HEK293 (cell line): ENCODE results near the gene CCDC43.

Experiments
- BCL11A ChIP-seq: fragments of 450-650 bp; formaldehyde crosslinking; IDR thresholded peaks from 2 replicates; pipeline ENCODE4 v1.5.1; 2016; ENCODE audit warnings: low read depth, missing biosample characterization, missing genetic modification characterization
- EGR2 ChIP-seq: fragments of 450-650 bp; formaldehyde crosslinking; IDR thresholded peaks from 2 replicates; pipeline ENCODE4 v1.5.1; 2016; ENCODE audit warnings: low read depth, missing biosample characterization, missing genetic modification characterization
- IKZF3 ChIP-seq: fragments of 450-650 bp; IDR thresholded peaks from 2 replicates; pipeline ENCODE4 v1.5.0; 2018; ENCODE audit warnings: missing biosample characterization, mild to moderate bottlenecking, missing genetic modification characterization, moderate library complexity
- MEIS1 ChIP-seq: sonication (generic); formaldehyde crosslinking; IDR thresholded peaks from 2 replicates; pipeline ENCODE4 v1.8.1; 2022; ENCODE audit warnings: missing genetic modification reagents, mild to moderate bottlenecking, borderline replicate concordance
- ZBTB21 ChIP-seq: fragments of 450-650 bp; formaldehyde crosslinking; IDR thresholded peaks from 2 replicates; pipeline ENCODE4 v1.5.1; 2017; ENCODE audit warnings: missing biosample characterization, missing genetic modification characterization
- ZEB2 ChIP-seq: fragments of 450-650 bp; formaldehyde crosslinking; IDR thresholded peaks from 2 replicates; pipeline ENCODE4 v1.5.1; 2016; ENCODE audit warnings: missing biosample characterization, missing genetic modification characterization
- ZFP41 ChIP-seq: fragments of 450-650 bp; formaldehyde crosslinking; IDR thresholded peaks from 2 replicates; pipeline ENCODE4 v1.5.1; 2016; ENCODE audit warnings: missing biosample characterization, missing genetic modification characterization, borderline replicate concordance
- ZNF2 ChIP-seq: fragments of 450-650 bp; formaldehyde crosslinking; IDR thresholded peaks from 2 replicates; pipeline ENCODE4 v1.5.1; 2016; ENCODE audit warnings: missing biosample characterization, missing genetic modification characterization
- ZNF211 ChIP-seq: fragments of 450-650 bp; formaldehyde crosslinking; IDR thresholded peaks from 2 replicates; pipeline ENCODE4 v1.5.1; 2016; ENCODE audit warnings: low read depth, missing biosample characterization, missing genetic modification characterization
- ZNF391 ChIP-seq: fragments of 450-650 bp; formaldehyde crosslinking; IDR thresholded peaks from 2 replicates; pipeline ENCODE4 v1.5.1; 2016; ENCODE audit warnings: low read depth, missing biosample characterization, missing genetic modification characterization, borderline replicate concordance
- ZNF433 ChIP-seq: fragments of 450-650 bp; formaldehyde crosslinking; IDR thresholded peaks from 2 replicates; pipeline ENCODE4 v1.5.1; 2016; ENCODE audit warnings: missing biosample characterization, missing genetic modification characterization, low read depth
- ZNF521 ChIP-seq: fragments of 450-650 bp; formaldehyde crosslinking; IDR thresholded peaks from 2 replicates; pipeline ENCODE4 v1.5.1; 2017; ENCODE audit warnings: missing biosample characterization, mild to moderate bottlenecking, missing genetic modification characterization
- ZNF600 ChIP-seq: fragments of 450-650 bp; formaldehyde crosslinking; IDR thresholded peaks from 2 replicates; pipeline ENCODE4 v1.5.1; 2016; ENCODE audit warnings: missing biosample characterization, missing genetic modification characterization
- ZNF791 ChIP-seq: fragments of 450-650 bp; formaldehyde crosslinking; IDR thresholded peaks from 2 replicates; pipeline ENCODE4 v1.5.1; 2016; ENCODE audit warnings: missing biosample characterization, missing genetic modification characterization
- ZSCAN30 ChIP-seq: fragments of 450-650 bp; IDR thresholded peaks from 2 replicates; pipeline ENCODE4 v1.5.1; 2018; ENCODE audit warnings: missing biosample characterization, mild to moderate bottlenecking, missing genetic modification characterization, moderate library complexity
- TF ChIP-seq, protein P1 (sequence below): fragments of 450-650 bp; formaldehyde crosslinking; IDR thresholded peaks from 2 replicates; pipeline ENCODE4 v1.5.1; 2017; ENCODE audit warnings: missing biosample characterization, missing genetic modification characterization
- TF ChIP-seq, protein P2 (sequence below): fragments of 450-650 bp; formaldehyde crosslinking; IDR thresholded peaks from 2 replicates; pipeline ENCODE4 v1.5.1; 2016; ENCODE audit warnings: missing biosample characterization, missing genetic modification characterization
- TF ChIP-seq, protein P3 (sequence below): fragments of 450-650 bp; formaldehyde crosslinking; IDR thresholded peaks from 2 replicates; pipeline ENCODE4 v1.5.1; 2017; ENCODE audit warnings: missing biosample characterization, missing genetic modification characterization
- TF ChIP-seq, protein P4 (sequence below): fragments of 450-650 bp; formaldehyde crosslinking; IDR thresholded peaks from 2 replicates; pipeline ENCODE4 v1.5.1; 2016; ENCODE audit warnings: missing biosample characterization, missing genetic modification characterization
- TF ChIP-seq, protein P5 (sequence below): fragments of 450-650 bp; formaldehyde crosslinking; IDR thresholded peaks from 2 replicates; pipeline ENCODE4 v1.5.1; 2016; ENCODE audit warnings: missing biosample characterization, missing genetic modification characterization
- TF ChIP-seq, protein P6 (sequence below): fragments of 450-650 bp; formaldehyde crosslinking; optimal IDR thresholded peaks from 2 replicates; pipeline ENCODE3; 2016; ENCODE audit warnings: missing biosample characterization, mild to moderate bottlenecking, missing genetic modification characterization
- TF ChIP-seq, protein P7 (sequence below): fragments of 450-650 bp; IDR thresholded peaks from 2 replicates; pipeline ENCODE4 v1.5.1; 2018; ENCODE audit warnings: missing biosample characterization, mild to moderate bottlenecking, missing genetic modification characterization
- TF ChIP-seq, protein P8 (sequence below): fragments of 450-650 bp; formaldehyde crosslinking; IDR thresholded peaks from 2 replicates; pipeline ENCODE4 v1.5.1; 2017; ENCODE audit warnings: missing biosample characterization, missing genetic modification characterization

The CCDC43 gene

DNA sequence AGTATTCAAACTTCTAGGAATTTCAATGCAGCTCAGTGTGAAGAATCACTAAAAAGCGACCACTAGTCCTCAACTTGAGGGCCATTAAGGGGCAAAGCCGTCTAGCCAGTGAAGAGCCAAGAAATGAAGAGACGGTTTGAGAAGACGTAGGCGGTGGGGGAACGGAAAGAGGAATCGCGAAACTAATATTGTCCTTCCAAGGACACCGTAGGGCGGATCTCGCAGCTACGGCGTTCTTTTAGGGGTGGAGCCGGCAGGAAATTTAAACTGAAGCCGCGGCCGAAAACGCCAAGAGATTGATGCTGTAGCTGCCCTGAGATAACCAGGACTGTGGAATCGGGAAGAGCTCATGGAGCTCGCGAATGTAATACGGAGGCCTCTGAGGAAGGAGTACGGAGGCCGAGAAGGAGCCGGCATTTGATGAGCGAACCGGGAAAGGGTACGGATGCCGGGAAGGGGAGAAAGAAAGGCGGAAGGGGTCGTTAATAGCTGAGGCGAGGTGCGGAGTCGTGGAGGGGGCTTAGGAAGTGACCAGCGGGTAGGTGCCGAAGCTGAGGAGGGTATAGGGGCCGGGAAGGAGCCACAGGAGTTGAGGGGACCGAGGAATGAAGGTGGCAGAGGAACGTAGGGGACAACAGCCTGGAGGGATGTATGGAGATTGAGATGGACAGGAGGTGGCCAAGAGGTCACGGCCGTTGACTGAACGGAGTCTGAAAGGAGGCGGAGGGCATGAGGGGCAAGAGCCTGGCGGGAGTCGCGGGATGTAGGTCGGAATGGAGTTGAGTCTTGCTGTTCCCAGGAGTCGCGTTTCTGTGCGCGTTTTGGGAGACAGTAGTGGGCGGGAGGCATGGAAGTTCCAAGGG is 19.1 kb upstream of the CCDC43 start, which contains the start of gene DBF4B (continued):
- TF ChIP-seq, protein P1, sequence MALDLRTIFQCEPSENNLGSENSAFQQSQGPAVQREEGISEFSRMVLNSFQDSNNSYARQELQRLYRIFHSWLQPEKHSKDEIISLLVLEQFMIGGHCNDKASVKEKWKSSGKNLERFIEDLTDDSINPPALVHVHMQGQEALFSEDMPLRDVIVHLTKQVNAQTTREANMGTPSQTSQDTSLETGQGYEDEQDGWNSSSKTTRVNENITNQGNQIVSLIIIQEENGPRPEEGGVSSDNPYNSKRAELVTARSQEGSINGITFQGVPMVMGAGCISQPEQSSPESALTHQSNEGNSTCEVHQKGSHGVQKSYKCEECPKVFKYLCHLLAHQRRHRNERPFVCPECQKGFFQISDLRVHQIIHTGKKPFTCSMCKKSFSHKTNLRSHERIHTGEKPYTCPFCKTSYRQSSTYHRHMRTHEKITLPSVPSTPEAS (tag by site-specific recombination), result peak; percentile 48
- peak; percentile 85 for TF ChIP-seq EGR2 (tag by site-specific recombination)
- no peak for TF ChIP-seq ZNF791
- TF ChIP-seq ZEB2 (tag by site-specific recombination), result peak; percentile 97
- TF ChIP-seq, protein P2, sequence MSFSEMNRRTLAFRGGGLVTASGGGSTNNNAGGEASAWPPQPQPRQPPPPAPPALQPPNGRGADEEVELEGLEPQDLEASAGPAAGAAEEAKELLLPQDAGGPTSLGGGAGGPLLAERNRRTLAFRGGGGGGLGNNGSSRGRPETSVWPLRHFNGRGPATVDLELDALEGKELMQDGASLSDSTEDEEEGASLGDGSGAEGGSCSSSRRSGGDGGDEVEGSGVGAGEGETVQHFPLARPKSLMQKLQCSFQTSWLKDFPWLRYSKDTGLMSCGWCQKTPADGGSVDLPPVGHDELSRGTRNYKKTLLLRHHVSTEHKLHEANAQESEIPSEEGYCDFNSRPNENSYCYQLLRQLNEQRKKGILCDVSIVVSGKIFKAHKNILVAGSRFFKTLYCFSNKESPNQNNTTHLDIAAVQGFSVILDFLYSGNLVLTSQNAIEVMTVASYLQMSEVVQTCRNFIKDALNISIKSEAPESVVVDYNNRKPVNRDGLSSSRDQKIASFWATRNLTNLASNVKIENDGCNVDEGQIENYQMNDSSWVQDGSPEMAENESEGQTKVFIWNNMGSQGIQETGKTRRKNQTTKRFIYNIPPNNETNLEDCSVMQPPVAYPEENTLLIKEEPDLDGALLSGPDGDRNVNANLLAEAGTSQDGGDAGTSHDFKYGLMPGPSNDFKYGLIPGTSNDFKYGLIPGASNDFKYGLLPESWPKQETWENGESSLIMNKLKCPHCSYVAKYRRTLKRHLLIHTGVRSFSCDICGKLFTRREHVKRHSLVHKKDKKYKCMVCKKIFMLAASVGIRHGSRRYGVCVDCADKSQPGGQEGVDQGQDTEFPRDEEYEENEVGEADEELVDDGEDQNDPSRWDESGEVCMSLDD (tag by site-specific recombination), result peak; percentile 40
- TF ChIP-seq, protein P3, sequence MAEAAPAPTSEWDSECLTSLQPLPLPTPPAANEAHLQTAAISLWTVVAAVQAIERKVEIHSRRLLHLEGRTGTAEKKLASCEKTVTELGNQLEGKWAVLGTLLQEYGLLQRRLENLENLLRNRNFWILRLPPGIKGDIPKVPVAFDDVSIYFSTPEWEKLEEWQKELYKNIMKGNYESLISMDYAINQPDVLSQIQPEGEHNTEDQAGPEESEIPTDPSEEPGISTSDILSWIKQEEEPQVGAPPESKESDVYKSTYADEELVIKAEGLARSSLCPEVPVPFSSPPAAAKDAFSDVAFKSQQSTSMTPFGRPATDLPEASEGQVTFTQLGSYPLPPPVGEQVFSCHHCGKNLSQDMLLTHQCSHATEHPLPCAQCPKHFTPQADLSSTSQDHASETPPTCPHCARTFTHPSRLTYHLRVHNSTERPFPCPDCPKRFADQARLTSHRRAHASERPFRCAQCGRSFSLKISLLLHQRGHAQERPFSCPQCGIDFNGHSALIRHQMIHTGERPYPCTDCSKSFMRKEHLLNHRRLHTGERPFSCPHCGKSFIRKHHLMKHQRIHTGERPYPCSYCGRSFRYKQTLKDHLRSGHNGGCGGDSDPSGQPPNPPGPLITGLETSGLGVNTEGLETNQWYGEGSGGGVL (tag by site-specific recombination), result peak; percentile 34
- peak; percentile 63; the same call in 1 of the 2 replicates for TF ChIP-seq BCL11A
- TF ChIP-seq, protein P4, sequence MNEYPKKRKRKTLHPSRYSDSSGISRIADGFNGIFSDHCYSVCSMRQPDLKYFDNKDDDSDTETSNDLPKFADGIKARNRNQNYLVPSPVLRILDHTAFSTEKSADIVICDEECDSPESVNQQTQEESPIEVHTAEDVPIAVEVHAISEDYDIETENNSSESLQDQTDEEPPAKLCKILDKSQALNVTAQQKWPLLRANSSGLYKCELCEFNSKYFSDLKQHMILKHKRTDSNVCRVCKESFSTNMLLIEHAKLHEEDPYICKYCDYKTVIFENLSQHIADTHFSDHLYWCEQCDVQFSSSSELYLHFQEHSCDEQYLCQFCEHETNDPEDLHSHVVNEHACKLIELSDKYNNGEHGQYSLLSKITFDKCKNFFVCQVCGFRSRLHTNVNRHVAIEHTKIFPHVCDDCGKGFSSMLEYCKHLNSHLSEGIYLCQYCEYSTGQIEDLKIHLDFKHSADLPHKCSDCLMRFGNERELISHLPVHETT (tag by site-specific recombination), result peak; percentile 75
- TF ChIP-seq, protein P5, sequence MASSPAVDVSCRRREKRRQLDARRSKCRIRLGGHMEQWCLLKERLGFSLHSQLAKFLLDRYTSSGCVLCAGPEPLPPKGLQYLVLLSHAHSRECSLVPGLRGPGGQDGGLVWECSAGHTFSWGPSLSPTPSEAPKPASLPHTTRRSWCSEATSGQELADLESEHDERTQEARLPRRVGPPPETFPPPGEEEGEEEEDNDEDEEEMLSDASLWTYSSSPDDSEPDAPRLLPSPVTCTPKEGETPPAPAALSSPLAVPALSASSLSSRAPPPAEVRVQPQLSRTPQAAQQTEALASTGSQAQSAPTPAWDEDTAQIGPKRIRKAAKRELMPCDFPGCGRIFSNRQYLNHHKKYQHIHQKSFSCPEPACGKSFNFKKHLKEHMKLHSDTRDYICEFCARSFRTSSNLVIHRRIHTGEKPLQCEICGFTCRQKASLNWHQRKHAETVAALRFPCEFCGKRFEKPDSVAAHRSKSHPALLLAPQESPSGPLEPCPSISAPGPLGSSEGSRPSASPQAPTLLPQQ (tag by site-specific recombination), result peak; percentile 38
- no peak for TF ChIP-seq ZNF521 (tag by site-specific recombination)
- TF ChIP-seq, protein P6, sequence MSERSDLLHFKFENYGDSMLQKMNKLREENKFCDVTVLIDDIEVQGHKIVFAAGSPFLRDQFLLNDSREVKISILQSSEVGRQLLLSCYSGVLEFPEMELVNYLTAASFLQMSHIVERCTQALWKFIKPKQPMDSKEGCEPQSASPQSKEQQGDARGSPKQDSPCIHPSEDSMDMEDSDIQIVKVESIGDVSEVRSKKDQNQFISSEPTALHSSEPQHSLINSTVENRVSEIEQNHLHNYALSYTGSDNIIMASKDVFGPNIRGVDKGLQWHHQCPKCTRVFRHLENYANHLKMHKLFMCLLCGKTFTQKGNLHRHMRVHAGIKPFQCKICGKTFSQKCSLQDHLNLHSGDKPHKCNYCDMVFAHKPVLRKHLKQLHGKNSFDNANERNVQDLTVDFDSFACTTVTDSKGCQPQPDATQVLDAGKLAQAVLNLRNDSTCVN, result peak; percentile 39
- peak; percentile 57; the same call in 1 of the 2 replicates for TF ChIP-seq ZBTB21 (tag by site-specific recombination)
- peak; percentile 58; the same call in 1 of the 2 replicates for TF ChIP-seq IKZF3 (tag by site-specific recombination)
- TF ChIP-seq ZSCAN30 (tag by site-specific recombination), result peak; percentile 60; the same call in 1 of the 2 replicates
- TF ChIP-seq, protein P7, sequence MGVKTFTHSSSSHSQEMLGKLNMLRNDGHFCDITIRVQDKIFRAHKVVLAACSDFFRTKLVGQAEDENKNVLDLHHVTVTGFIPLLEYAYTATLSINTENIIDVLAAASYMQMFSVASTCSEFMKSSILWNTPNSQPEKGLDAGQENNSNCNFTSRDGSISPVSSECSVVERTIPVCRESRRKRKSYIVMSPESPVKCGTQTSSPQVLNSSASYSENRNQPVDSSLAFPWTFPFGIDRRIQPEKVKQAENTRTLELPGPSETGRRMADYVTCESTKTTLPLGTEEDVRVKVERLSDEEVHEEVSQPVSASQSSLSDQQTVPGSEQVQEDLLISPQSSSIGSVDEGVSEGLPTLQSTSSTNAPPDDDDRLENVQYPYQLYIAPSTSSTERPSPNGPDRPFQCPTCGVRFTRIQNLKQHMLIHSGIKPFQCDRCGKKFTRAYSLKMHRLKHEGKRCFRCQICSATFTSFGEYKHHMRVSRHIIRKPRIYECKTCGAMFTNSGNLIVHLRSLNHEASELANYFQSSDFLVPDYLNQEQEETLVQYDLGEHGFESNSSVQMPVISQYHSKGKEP, result 0 out of 2 replicates have a peak, but pooled peaks have one; percentile 20
- peak; percentile 80; the same call in 1 of the 2 replicates for TF ChIP-seq ZNF2 (tag by site-specific recombination)
- TF ChIP-seq ZNF211 (tag by site-specific recombination), result no peak
- no peak for TF ChIP-seq MEIS1 (CRISPR knock-in tag)
- TF ChIP-seq ZFP41 (tag by site-specific recombination), result no peak
- TF ChIP-seq, protein P8, sequence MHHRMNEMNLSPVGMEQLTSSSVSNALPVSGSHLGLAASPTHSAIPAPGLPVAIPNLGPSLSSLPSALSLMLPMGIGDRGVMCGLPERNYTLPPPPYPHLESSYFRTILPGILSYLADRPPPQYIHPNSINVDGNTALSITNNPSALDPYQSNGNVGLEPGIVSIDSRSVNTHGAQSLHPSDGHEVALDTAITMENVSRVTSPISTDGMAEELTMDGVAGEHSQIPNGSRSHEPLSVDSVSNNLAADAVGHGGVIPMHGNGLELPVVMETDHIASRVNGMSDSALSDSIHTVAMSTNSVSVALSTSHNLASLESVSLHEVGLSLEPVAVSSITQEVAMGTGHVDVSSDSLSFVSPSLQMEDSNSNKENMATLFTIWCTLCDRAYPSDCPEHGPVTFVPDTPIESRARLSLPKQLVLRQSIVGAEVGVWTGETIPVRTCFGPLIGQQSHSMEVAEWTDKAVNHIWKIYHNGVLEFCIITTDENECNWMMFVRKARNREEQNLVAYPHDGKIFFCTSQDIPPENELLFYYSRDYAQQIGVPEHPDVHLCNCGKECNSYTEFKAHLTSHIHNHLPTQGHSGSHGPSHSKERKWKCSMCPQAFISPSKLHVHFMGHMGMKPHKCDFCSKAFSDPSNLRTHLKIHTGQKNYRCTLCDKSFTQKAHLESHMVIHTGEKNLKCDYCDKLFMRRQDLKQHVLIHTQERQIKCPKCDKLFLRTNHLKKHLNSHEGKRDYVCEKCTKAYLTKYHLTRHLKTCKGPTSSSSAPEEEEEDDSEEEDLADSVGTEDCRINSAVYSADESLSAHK, result peak; percentile 57
- no peak for TF ChIP-seq ZNF433 (tag by site-specific recombination)
- TF ChIP-seq ZNF391 (tag by site-specific recombination), result peak; percentile 51; the same call in 1 of the 2 replicates
- peak; percentile 77; the same call in 1 of the 2 replicates for TF ChIP-seq ZNF600 (tag by site-specific recombination)
